Activated CD8-positive, alpha-beta memory T cell treated with anti-CD3 and anti-CD28 coated beads, Interleukin-2, amount 50 U/mL, for 48 hours (primary cell): ENCODE measurements around the gene ZNF185.

Source experiments
- DNase-seq: peaks from one replicate; pipeline ENCODE4 v3.0.0-alpha.2; 2020

Gene ZNF185

DNA sequence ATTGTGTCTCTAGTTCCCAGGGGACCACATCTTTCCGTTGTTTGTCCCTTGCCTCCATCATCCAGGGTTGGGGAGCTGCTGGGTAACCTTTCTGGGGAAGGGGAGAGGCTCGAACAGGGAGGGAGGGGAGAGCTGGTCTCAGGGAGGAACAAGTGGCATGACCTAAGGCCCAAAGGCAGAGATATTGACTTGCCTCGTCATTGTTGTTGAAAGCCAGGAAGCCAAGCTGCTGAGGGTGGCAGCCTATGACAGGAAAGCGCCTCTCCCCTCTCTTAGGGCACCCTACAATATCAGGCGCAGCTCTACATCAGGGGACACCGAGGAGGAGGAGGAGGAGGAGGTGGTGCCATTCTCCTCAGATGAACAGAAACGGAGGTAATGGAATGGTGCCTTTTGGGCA lies 20.8 kb downstream of the ZNF185 start:
- no peak for DNase-seq

GRCh38 chrX:152923599-152923998 lies 25.7 kb downstream of the ZNF185 start:
- no peak for DNase-seq

- no peak for DNase-seq
These were observed 28.0 kb downstream of the ZNF185 start for GRCh38 chrX:152925835-152926234.

- no peak for DNase-seq
These were observed 28.4 kb downstream of the ZNF185 start for GRCh38 chrX:152926279-152926678.

DNA sequence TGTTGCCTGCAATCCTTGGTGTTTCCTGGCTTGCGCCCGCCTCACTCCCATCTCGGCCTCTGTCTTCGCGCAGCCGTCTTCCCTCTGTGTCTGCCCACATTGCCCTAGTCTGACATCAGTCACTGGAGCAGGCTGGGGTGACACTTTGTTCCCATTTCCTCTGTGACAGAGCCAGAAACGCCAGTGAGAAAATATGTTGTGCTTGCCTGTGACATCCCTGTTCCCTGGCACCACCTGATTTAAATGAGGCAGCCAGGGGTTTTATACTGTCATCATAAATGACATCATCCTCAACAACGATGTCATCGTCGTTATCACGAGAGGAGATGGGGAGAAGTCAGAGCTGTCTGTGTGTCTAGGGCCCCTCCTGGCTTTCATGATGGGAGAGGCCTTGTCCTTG lies 29.1 kb downstream of the ZNF185 start:
- no peak for DNase-seq

DNA sequence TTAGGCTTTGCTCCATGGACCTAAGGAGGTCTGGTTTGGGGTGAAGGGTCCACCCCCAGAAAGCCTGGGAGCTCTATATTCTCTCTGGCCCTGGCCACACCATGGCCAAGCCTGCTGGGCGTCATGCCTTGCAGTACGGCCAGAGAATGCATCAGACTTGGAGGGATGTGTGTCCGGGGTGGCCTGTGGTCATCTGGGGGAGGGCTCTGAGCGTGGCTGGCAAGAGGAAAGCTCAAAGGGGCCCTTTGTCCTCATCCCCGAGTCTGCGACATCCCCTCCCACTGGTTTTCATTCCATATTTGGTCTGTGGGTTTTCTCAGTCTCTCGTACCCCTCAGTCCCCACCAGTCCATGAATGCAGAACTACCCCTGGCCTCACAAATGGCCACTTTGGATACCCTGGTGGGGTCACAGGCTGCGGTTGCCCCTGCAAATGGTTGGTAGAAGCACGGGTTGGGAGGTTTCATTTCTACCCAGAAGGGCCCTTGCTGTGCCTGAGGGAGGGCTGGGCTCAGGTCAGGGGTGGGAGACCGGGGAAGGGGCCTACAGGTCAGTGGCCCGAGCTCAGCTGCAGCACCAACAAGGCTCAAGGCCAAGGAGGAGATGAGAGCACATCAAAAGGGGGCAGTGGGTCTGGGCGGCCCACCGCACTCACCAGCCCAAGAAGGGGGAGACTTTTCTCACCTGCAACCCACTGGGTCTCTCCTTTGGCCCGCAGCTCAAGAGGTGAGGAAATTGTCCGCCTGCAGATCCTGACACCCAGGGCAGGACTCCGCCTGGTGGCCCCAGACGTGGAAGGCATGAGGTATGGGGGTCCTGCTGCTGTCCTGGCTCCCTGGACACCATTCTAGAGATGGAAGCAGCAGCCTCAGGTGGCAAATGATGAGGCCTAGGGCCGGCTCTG lies 30.2 kb downstream of the ZNF185 start:
- DNase-seq = no peak

DNA sequence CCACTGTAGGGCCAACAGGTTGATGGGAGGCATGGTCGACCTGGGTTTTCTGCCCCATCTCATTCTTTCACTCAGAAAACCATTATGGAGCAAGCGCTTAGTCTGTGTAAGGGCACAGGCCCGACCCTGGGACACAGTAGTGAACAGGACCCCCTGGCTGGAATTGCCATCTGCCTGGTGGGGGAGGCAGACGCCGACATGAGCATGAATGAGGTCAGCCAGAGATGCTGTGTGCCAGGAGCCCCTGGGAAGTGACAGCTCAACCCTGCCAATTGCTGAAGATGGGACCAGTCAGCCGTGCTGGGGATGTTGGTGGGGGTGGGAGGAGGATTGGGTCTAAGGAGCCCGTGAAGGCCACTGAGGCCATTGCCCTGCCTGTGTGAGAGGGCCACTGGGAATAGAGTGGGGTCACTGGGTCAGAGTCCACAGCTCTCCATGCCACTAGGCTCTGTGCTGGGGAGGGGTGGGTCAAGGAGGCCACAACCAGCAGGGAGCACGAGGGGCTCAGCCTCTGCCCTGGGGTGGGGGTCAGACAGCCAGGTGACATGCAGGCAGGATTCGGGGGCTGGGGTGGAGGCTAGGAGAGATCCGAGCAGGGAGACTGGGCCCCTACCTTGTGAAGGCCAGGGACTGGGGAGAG lies 31.0 kb downstream of the ZNF185 start:
- DNase-seq = no peak

DNA sequence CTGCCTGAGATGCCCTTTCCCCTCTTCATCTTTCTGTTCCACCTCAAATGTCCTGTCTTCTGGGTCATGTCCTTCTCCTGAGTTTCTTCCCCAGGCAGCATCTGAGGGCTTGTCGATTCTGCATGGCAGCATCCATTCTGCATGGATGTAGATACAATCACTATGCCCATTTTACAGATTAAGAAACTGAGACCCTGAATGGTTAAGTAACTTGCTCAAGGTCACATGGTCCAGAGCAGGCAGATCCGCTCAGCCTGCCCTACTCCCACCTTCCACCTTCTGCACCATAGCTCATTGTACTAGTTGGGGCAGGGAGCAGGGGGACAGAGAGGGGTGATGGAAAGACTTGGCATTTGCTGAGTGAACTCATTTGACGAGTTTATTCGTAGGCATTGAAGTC lies 32.0 kb downstream of the ZNF185 start:
- DNase-seq = no peak

- DNase-seq = no peak
These were observed 32.6 kb downstream of the ZNF185 start for GRCh38 chrX:152930516-152930915.

DNA sequence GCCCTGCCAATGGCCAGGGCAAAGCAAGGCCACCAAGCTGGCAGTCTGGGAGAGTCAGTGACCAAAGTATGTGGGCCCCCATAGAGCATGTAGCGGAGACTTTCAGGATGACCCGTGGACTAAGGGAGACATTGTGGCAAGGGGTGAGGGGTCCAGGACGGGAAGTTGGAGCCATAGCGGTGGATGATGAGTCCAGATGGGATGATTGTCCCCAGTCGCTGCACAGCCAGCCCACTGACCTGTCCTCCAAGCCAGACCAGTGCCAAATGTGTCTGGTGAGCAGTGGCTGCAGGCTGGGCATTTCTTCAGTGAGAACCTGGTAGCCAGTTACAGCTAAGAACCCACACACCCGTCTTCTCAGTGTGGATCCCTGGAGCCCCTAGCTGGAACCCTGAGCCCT lies 34.3 kb downstream of the ZNF185 start:
- no peak for DNase-seq

DNA sequence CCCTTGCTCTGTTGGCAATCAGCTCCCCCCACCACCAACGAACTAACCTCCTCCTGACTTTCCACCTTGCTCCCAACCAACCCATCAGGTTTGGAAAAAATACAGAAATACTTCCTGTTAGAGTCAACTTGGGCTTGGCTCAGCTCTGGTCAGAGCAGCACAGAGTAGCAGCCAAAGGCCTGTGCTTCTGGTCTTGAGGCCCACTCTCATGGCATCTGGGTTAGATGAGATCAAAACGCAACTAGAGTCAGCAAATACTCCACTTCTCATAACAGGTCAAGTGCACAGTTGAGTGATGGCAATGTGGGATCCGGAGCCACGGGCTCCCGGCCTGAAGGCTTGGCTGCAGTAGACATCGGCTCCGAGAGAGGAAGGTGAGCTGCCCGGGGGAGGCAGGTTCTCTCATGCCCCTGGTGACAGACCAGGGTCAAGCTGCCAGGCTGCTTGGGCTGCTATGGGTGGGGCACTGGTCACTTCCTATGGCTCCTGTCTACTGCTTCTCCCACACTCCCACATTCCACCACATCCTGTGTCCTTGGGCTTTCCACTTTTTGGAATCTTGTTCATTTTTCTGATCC lies 34.8 kb downstream of the ZNF185 start:
- DNase-seq = no peak

DNA sequence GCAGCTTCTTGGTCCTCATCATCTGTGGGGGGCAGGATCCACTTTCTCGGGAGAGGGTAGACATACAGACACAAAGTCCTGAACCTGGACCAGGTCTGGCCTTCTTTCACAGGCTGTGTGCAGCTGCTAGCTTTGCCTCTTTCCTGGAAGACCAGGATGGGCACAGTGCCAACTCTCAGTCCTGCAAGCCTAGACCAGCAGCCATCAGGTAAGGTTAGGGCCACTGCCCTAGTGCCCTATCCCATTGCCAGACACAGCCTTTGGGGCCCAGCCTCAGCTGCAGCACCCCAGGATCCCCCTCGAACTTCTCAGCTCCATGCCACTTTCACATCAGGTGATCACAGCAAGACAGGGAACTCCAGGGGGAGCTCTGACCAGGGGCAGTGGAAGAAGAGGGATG lies 38.4 kb downstream of the ZNF185 start:
- DNase-seq = no peak

DNA sequence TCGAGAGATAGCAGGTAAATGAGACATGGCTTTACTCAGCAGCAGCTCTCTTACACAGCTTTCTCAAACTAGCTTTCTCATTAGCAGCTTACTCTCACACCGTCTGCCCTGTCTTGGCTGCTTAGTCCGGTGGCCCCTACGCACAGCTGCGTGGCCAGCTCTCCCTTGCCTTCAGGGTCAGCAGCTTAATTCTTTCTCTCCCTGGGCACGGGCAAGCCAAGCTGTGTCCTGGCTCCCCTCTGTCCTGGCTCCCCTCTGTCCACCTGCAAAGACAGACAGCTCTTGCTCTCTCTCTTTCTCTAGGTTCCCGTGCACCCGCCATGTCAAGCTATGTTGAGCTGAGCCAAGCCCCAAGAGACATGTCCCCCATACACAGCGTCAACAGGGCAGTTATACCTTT lies 39.4 kb downstream of the ZNF185 start:
- no peak for DNase-seq

GRCh38 chrX:152941328-152942076 lies 43.6 kb downstream of the ZNF185 start:
- DNase-seq = peak; percentile 93

DNA sequence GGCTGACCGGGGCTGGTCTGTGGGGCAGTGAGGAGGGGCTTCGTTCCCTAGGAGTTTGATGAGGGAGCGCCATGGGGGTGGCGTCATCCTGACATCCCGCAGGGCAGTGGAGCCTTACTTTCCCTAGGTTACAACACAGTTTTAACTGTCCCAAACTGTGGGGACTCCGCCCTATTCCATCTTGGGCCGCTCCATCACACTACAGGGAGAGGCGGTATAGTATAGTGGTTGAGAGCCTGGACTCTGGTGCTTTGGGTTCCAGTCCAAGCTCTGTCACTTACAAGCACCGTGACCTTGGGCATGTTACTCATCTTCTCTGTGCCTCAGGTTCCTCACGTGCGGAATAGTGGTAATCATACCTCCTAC lies 44.2 kb downstream of the ZNF185 start:
- no peak for DNase-seq

DNA sequence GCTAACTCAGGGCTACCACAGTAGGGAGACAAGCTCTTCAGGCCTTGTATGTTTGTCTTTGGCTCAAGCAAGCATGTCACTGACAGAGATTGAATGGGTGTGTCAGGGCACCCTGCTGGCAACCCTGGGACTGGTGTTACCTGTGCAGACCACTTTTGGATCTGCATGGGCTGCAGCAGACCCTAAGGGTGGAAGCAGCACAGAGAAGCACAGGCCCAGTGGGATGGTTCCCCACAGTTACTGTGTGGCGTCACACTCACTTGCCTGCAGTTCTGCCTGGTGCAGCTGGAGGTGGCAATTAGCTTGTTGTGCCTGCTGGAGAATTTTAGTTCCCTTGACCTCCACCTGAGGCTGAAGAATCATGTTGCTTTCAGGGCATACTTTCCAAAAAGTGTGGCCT lies 46.0 kb downstream of the ZNF185 start:
- no peak for DNase-seq

- no peak for DNase-seq
These were observed 47.4 kb downstream of the ZNF185 start for GRCh38 chrX:152945021-152945979.

- DNase-seq = no peak
These were observed 48.8 kb downstream of the ZNF185 start for GRCh38 chrX:152946681-152947080.
